ENCODE results near the gene SETD1A. TPM values are rescaled to one million over a fixed set of nuclear protein-coding genes. Genes with fewer than 3 reads are reported as not detected.

SETD1A gene
- total RNA-seq, 1 donor = 5.3 TPM

DNA sequence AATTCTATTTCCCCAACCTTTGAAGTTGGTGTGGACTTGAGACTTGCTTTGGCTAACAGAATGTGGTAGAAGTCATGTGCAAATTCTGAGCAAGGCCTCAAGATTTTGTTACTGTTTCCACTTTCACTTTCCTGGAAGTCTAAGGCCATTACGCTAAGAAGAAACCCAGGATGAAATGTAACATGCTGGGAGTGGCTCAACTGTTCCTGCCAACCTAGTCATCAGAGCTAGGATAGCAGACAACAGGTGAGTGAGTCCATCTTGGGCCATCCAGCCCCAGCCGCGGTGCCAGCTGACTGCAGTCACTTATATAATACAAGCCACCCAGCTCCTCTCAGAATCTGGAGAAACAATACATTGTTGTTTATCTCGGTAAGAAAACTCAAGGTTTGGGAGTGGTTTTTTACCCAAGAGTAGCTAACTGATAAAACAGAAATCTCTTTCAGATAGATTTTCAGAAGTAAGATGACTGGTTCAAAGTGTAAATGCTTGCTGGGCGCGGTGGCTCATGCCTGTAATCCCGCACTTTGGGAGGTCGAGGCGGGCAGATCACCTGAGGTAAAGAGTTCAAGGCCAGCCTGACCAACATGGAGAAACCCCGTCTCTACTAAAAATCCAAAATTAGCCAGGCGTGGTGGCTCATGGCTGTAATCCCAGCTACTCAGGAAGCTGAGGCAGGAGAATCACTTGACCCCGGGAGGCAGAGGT, 65.1 kb downstream of the SETD1A start:
- TF ChIP-seq, protein P1, sequence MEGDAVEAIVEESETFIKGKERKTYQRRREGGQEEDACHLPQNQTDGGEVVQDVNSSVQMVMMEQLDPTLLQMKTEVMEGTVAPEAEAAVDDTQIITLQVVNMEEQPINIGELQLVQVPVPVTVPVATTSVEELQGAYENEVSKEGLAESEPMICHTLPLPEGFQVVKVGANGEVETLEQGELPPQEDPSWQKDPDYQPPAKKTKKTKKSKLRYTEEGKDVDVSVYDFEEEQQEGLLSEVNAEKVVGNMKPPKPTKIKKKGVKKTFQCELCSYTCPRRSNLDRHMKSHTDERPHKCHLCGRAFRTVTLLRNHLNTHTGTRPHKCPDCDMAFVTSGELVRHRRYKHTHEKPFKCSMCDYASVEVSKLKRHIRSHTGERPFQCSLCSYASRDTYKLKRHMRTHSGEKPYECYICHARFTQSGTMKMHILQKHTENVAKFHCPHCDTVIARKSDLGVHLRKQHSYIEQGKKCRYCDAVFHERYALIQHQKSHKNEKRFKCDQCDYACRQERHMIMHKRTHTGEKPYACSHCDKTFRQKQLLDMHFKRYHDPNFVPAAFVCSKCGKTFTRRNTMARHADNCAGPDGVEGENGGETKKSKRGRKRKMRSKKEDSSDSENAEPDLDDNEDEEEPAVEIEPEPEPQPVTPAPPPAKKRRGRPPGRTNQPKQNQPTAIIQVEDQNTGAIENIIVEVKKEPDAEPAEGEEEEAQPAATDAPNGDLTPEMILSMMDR (IDR thresholded peaks at IDR 0.05; ENCODE audit: insufficient read depth, low read length) = no peak
- no peak for DNase-seq (ENCODE audit: low read depth)
- no peak overlapping the region for H3K4me3 ChIP-seq (ENCODE audit: low read depth, low read length)

DNA sequence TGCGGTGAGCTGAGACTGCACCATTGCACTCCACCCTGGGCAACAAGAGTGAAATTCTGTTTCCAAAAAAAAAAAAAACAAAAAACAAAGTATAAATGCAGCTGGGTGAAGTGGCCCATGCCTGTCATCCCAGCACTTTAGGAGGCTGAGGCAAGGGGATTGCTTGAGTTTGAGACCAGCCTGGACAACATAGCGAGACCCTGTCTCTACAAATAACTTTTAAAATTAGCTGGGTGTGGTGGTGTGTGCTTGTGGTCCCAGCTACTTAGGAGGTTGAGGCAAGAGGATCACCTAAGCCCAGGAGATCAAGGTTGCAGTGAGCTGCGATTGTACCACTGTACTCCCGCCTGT, 65.7 kb downstream of the SETD1A start:
- no peak overlapping the region for H3K4me3 ChIP-seq (ENCODE audit: low read depth, low read length)
- DNase-seq (ENCODE audit: low read depth) = no peak
- TF ChIP-seq, protein P1 (IDR thresholded peaks at IDR 0.05; ENCODE audit: insufficient read depth, low read length) = no peak

DNA sequence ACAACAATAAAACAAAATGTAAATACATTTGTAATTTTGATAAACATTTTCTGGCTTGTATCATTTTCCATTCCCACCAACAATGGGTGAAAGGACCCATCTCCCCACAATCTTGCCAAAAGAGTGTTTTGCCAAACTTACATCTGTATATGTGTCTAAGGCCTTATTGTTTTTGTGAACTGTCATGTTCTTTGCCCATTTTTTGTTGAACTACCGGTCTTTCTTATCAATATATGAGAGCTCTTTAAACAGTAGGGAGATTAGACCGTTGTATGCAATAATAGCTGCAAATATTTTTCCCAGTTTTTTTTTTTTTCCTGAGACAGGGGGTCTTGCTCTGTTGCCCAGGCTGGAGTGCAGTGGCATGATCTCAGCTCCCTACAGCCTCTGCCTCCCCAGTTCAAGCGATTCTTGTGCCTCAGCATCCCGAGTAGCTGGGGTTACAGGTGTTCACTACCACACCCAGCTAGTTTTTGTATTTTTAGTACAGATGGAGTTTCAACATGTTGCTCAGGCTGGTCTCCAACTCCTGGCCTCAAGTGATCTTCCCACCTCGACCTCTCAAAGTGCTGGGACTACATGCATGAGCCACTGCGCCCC, 66.2 kb downstream of the SETD1A start:
- no peak overlapping the region for H3K4me3 ChIP-seq (ENCODE audit: low read depth, low read length)
- no peak for DNase-seq (ENCODE audit: low read depth)
- TF ChIP-seq, protein P1 (IDR thresholded peaks at IDR 0.05; ENCODE audit: insufficient read depth, low read length) = no peak

DNA sequence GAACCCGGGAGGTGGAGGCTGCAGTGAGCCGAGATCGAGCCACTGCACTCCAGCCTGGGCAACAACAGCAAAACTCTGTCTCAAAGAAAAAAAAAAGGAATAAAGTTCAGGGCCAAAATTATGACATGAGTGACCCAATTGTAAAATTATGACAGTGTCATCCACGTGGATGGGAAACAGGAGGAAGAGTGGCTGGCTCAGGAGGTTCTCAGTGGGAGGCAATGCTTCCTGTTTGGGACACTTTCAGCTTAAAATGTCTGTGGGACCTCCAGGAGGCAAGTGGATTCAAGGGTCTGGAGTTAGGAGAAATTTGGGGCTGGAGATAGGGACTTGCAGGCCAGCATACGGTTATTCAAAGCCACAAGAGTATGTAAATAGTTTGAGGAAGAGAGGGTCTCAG, 67.8 kb downstream of the SETD1A start:
- no peak overlapping the region for H3K4me3 ChIP-seq (ENCODE audit: low read depth, low read length)
- TF ChIP-seq, protein P1 (IDR thresholded peaks at IDR 0.05; ENCODE audit: insufficient read depth, low read length) = no peak
- no peak for DNase-seq (ENCODE audit: low read depth)

DNA sequence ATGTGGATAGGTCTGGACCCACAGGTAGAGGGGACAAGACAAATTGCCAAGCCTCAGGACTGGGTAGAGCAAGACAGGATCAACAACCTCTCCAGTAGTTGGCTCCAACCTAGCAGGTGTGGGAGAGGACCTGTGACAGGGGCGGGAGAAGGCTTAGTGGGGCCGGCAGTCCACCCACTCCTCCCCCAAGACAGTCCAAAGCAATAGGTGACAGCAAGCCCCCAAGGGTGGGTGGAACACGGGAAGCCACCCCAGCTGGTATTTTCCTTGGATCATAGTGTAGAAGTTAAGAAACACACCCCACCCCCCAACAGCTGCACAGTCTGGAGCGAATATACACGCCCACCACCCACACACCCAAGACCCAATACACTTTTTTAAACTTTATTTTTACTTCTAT, 71.7 kb downstream of the SETD1A start:
- DNase-seq (ENCODE audit: low read depth) = no peak
- no peak overlapping the region for H3K4me3 ChIP-seq (ENCODE audit: low read depth, low read length)
- TF ChIP-seq, protein P1 (IDR thresholded peaks at IDR 0.05; ENCODE audit: insufficient read depth, low read length) = no peak

DNA sequence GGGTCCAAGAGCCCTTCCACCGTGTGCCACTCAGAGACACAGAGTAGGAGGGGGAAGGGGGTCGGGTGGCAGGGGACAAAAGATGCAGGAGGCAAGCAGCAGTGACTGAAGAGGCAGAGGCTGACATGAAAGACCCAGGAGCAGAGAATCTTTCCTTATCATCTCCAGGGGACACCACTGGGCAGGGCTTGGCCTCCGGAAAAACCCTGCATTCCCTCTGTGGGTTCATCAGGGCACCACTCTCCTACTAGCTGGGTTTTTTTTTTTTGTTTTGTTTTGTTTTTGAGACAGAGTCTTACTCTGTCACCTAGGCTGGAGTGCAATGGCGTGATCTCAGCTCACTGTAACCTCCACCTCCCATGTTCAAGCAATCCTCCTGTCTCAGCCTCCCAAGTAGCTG, 73.7 kb downstream of the SETD1A start:
- no peak for DNase-seq (ENCODE audit: low read depth)

More for the DNA sequence above, 73.7 kb downstream of the SETD1A start:
- no peak overlapping the region for H3K4me3 ChIP-seq (ENCODE audit: low read depth, low read length)
- TF ChIP-seq, protein P1 (IDR thresholded peaks at IDR 0.05; ENCODE audit: insufficient read depth, low read length) = no peak
